Stimulated activated naive B cell treated with anti-CD40 and anti-IgM and Interleukin-4, amounts not matched to agents 10 μg/mL and 1 μg/mL and 100 μg/mL, for 72 hours (primary cell): ENCODE results near the gene REPS1.

Source experiments
- ATAC-seq, 2 donors: fragments of 150-1000 bp; cut with Tn5 transposase; replicated peaks; 2 replicates each; pipeline ENCODE4 v1.10.0; 2021; ENCODE audit warnings: moderate library complexity in 1 of 2
- DNase-seq: peaks from one replicate; pipeline ENCODE4 v3.0.0; 2021
- H3K27ac Mint-ChIP-seq: one replicate; pipeline ENCODE4 v1.8.0; 2022; ENCODE audit warnings: mild to moderate bottlenecking, mixed read lengths
- H3K27me3 Mint-ChIP-seq, 2 donors: one replicate each; pipeline ENCODE4 v1.8.0; 2022; ENCODE audit warnings: mixed read lengths in 2 of 2
- H3K36me3 Mint-ChIP-seq, 2 donors: one replicate each; pipeline ENCODE4 v1.8.0; 2022; ENCODE audit warnings: mixed read lengths in 2 of 2, mild to moderate bottlenecking in 1 of 2
- H3K4me1 Mint-ChIP-seq, 2 donors: one replicate each; pipeline ENCODE4 v1.8.0; 2022; ENCODE audit warnings: mixed read lengths in 2 of 2, mild to moderate bottlenecking in 1 of 2
- H3K4me3 Mint-ChIP-seq, 2 donors: one replicate each; pipeline ENCODE4 v1.8.0; 2022; ENCODE audit warnings: mild to moderate bottlenecking in 2 of 2, mixed read lengths in 2 of 2, moderate library complexity in 1 of 2
- H3K9me3 Mint-ChIP-seq, 2 donors: one replicate each; pipeline ENCODE4 v1.8.0; 2022; ENCODE audit warnings: mixed read lengths in 2 of 2, mild to moderate bottlenecking in 1 of 2

The REPS1 gene

GRCh38 chr6:138972226-138972665 lies 15.8 kb downstream of the REPS1 start:
- H3K27ac Mint-ChIP-seq = no peak overlapping the region
- no peaks in the 10 kb centered on the region for H3K27me3 Mint-ChIP-seq
- no peak overlapping the region for H3K4me3 Mint-ChIP-seq
- DNase-seq = no peak
- peaks cover 9 to 14% of the 10 kb centered on the region in 2 donors for H3K36me3 Mint-ChIP-seq
- no peak for ATAC-seq
- H3K4me1 Mint-ChIP-seq = peaks cover 34 to 80% of the 10 kb centered on the region in 2 donors
- H3K9me3 Mint-ChIP-seq = no peaks in the 10 kb centered on the region

DNA sequence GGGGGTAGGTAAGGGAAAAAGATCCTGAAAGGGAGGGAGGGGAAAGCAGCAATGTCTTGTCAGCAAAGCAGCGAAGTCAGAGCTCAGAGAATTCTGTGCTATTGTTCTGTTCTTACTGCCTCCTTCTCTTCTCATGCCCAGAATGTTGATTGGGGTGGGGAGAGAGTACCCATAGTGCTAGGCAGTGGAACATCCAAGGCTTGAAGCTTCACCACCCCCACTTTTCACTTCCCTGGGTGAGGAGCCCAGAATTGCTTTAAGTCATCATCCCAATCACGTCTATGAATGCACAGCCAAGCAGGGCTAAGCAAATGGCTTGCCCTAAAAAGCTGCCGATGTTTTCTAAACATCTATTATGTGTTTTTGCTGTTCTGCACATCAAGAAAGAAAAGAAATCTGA lies 16.5 kb downstream of the REPS1 start:
- ATAC-seq (no peak), DNase-seq (no peak)
- peaks cover 9 to 14% of the 10 kb centered on the region in 2 donors for H3K36me3 Mint-ChIP-seq
- H3K4me3 Mint-ChIP-seq = no peak overlapping the region
- no peaks in the 10 kb centered on the region for H3K9me3 Mint-ChIP-seq
- H3K4me1 Mint-ChIP-seq = peaks cover 31 to 80% of the 10 kb centered on the region in 2 donors
- no peaks in the 10 kb centered on the region for H3K27me3 Mint-ChIP-seq
- H3K27ac Mint-ChIP-seq = no peak overlapping the region

- Mint-ChIP-seq H3K27me3 (no peaks in the 10 kb centered on the region), H3K36me3 (peaks cover 9 to 14% of the 10 kb centered on the region in 2 donors), H3K27ac (no peak overlapping the region), H3K4me1 (peaks cover 31 to 79% of the 10 kb centered on the region in 2 donors), H3K4me3 (no peak overlapping the region), H3K9me3 (no peaks in the 10 kb centered on the region)
- ATAC-seq (peak in 1 of 2 donors; percentile 38), DNase-seq (no peak)
These were observed 17.1 kb downstream of the REPS1 start for GRCh38 chr6:138970856-138971425.

GRCh38 chr6:138970159-138970558 lies 17.9 kb downstream of the REPS1 start:
- DNase-seq (no peak), ATAC-seq (no peak)
- no peaks in the 10 kb centered on the region for H3K9me3 Mint-ChIP-seq
- H3K4me1 Mint-ChIP-seq = peaks cover 31 to 72% of the 10 kb centered on the region in 2 donors
- H3K36me3 Mint-ChIP-seq = peaks cover 9 to 13% of the 10 kb centered on the region in 2 donors
- H3K27ac Mint-ChIP-seq = no peak overlapping the region
- no peak overlapping the region for H3K4me3 Mint-ChIP-seq
- no peaks in the 10 kb centered on the region for H3K27me3 Mint-ChIP-seq

GRCh38 chr6:138966870-138967269 lies 21.2 kb downstream of the REPS1 start:
- no peak for DNase-seq
- Mint-ChIP-seq H3K36me3 (peaks cover 4 to 10% of the 10 kb centered on the region in 2 donors), H3K27me3 (no peaks in the 10 kb centered on the region), H3K4me1 (peaks cover 18 to 46% of the 10 kb centered on the region in 2 donors), H3K9me3 (no peaks in the 10 kb centered on the region), H3K27ac (no peak overlapping the region), H3K4me3 (no peak overlapping the region)
- no peak for ATAC-seq

GRCh38 chr6:138965971-138966370 lies 22.1 kb downstream of the REPS1 start:
- H3K36me3 Mint-ChIP-seq = peaks cover 2 to 10% of the 10 kb centered on the region in 2 donors
- H3K9me3 Mint-ChIP-seq = no peaks in the 10 kb centered on the region
- peaks cover 13 to 37% of the 10 kb centered on the region in 2 donors for H3K4me1 Mint-ChIP-seq
- DNase-seq (no peak), ATAC-seq (no peak)
- H3K27ac Mint-ChIP-seq = no peak overlapping the region
- H3K27me3 Mint-ChIP-seq = no peaks in the 10 kb centered on the region
- H3K4me3 Mint-ChIP-seq = no peak overlapping the region

- peaks cover 2 to 10% of the 10 kb centered on the region in 2 donors for H3K36me3 Mint-ChIP-seq
- no peak overlapping the region for H3K4me3 Mint-ChIP-seq
- no peak overlapping the region for H3K27ac Mint-ChIP-seq
- H3K9me3 Mint-ChIP-seq = no peaks in the 10 kb centered on the region
- DNase-seq = no peak
- ATAC-seq = no peak
- H3K27me3 Mint-ChIP-seq = no peaks in the 10 kb centered on the region
- H3K4me1 Mint-ChIP-seq = peaks cover 10 to 31% of the 10 kb centered on the region in 2 donors
These were observed 22.7 kb downstream of the REPS1 start for GRCh38 chr6:138965291-138965874.

- Mint-ChIP-seq H3K36me3 (peaks cover 0 to 5% of the 10 kb centered on the region in 2 donors), H3K4me3 (no peak overlapping the region), H3K4me1 (peaks cover 8 to 28% of the 10 kb centered on the region in 2 donors), H3K27ac (no peak overlapping the region), H3K9me3 (no peaks in the 10 kb centered on the region), H3K27me3 (no peaks in the 10 kb centered on the region)
- ATAC-seq (no peak), DNase-seq (no peak)
These were observed 24.0 kb downstream of the REPS1 start for GRCh38 chr6:138964012-138964411.

GRCh38 chr6:138963531-138963930 lies 24.5 kb downstream of the REPS1 start:
- Mint-ChIP-seq H3K4me1 (peaks cover 9 to 29% of the 10 kb centered on the region in 2 donors), H3K27ac (no peak overlapping the region), H3K27me3 (no peaks in the 10 kb centered on the region), H3K4me3 (no peak overlapping the region), H3K9me3 (no peaks in the 10 kb centered on the region), H3K36me3 (peaks cover 0 to 4% of the 10 kb centered on the region in 2 donors)
- ATAC-seq (no peak), DNase-seq (no peak)

- H3K4me1 Mint-ChIP-seq = peaks cover 11 to 33% of the 10 kb centered on the region in 2 donors
- no peaks in the 10 kb centered on the region for H3K27me3 Mint-ChIP-seq
- no peak overlapping the region for H3K27ac Mint-ChIP-seq
- no peaks in the 10 kb centered on the region for H3K9me3 Mint-ChIP-seq
- H3K36me3 Mint-ChIP-seq = peaks cover 0 to 4% of the 10 kb centered on the region in 2 donors
- ATAC-seq (no peak), DNase-seq (no peak)
- H3K4me3 Mint-ChIP-seq = no peak overlapping the region
These were observed 24.9 kb downstream of the REPS1 start for GRCh38 chr6:138963119-138963518.

- Mint-ChIP-seq H3K4me1 (peaks cover 26 to 43% of the 10 kb centered on the region in 2 donors), H3K27me3 (no peaks in the 10 kb centered on the region), H3K9me3 (no peaks in the 10 kb centered on the region), H3K27ac (no peak overlapping the region), H3K4me3 (no peak overlapping the region), H3K36me3 (peaks cover 2 to 10% of the 10 kb centered on the region in 2 donors)
- no peak for DNase-seq
- no peak for ATAC-seq
These were observed 28.5 kb downstream of the REPS1 start for GRCh38 chr6:138959521-138959920.

- DNase-seq (no peak), ATAC-seq (no peak)
- H3K27me3 Mint-ChIP-seq = no peaks in the 10 kb centered on the region
- H3K4me3 Mint-ChIP-seq = no peak overlapping the region
- no peak overlapping the region for H3K27ac Mint-ChIP-seq
- peaks cover 28 to 50% of the 10 kb centered on the region in 2 donors for H3K4me1 Mint-ChIP-seq
- H3K36me3 Mint-ChIP-seq = peaks cover 8 to 17% of the 10 kb centered on the region in 2 donors
- H3K9me3 Mint-ChIP-seq = peaks cover 3 to 4% of the 10 kb centered on the region in 2 donors
These were observed 29.5 kb downstream of the REPS1 start for GRCh38 chr6:138958595-138958994.

DNA sequence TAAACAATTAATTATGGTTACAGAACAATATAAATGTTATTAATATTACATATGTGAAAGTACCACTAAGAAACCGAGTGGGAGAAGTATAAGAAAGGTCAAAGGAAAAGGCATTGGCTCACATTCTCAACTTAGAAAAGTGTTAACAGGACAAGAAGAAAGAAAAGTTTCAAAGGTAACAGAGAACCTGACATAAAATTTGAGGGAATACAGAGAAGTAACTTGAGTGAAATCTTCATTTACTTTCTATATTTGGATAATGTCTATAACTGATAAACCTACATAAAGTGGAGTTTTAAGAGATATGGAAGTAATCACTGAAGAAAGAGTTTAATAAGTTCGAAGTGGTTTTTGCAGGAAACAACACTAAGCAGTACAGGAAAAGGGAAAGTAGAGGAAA lies 30.1 kb downstream of the REPS1 start:
- Mint-ChIP-seq H3K27me3 (no peaks in the 10 kb centered on the region), H3K27ac (no peak overlapping the region), H3K36me3 (peaks cover 12 to 23% of the 10 kb centered on the region in 2 donors), H3K9me3 (peaks cover 3 to 4% of the 10 kb centered on the region in 2 donors), H3K4me1 (peaks cover 33 to 57% of the 10 kb centered on the region in 2 donors), H3K4me3 (peak overlapping the region in 1 of 2 donors; percentile 17)
- ATAC-seq (no peak), DNase-seq (no peak)

DNA sequence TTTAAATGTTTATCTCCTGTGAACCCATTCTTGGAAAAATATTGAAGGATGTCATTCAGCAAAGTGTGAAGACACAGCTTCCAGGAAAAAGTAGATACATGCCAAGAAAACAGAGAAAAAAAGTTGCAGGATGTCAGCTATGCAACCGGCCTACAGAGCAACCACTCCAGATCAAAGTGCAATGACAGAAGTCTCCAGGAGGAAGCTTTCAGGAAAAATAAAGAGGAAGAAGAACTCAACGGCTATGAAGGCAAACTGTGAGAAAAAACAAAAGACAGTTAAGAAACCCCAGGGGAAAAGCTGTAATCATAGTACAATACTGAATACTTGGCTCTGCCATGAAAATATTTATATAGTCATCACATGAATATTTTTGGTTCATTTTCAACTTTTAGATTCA lies 30.6 kb downstream of the REPS1 start:
- no peak overlapping the region for H3K27ac Mint-ChIP-seq
- peaks cover 35 to 58% of the 10 kb centered on the region in 2 donors for H3K4me1 Mint-ChIP-seq
- ATAC-seq (peak in 1 of 2 donors; percentile 34), DNase-seq (no peak)
- H3K4me3 Mint-ChIP-seq = no peak overlapping the region
- H3K27me3 Mint-ChIP-seq = no peaks in the 10 kb centered on the region
- H3K9me3 Mint-ChIP-seq = peaks cover 3 to 4% of the 10 kb centered on the region in 2 donors
- H3K36me3 Mint-ChIP-seq = peaks cover 12 to 23% of the 10 kb centered on the region in 2 donors

DNA sequence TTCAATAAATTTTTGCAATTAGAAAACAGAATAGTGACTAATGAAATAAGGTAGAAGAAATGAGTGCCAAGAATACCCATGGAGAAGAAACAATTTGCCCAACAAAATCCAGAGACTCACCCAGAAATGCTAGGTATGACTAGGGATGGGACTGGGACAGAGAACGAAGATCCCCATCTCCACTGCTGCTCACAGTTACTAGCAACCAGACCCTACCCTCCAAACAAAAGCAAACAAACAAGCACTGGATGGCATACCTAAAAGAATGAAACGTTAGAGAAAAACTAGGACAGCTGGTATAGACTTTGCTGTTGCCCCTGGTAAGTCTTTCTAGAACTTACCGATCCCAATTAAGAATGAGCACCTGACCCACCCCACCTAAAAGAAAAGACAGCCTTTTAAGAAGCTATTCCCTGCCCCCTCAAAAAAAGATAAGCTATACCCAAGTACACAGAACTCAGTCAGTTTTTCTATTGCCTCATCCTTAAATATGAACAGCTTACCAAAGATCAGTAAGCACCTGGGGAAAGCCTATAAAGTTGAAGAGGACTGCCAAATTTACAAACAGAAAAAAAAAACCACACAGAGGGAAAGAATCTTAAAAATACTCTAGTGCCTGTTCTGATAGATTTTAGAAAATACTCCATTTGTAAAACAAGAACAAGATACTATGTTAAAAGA lies 31.7 kb downstream of the REPS1 start:
- H3K27ac Mint-ChIP-seq = no peak overlapping the region
- peaks cover 38 to 58% of the 10 kb centered on the region in 2 donors for H3K4me1 Mint-ChIP-seq
- H3K36me3 Mint-ChIP-seq = peaks cover 12 to 23% of the 10 kb centered on the region in 2 donors

More for the DNA sequence above, 31.7 kb downstream of the REPS1 start:
- H3K9me3 Mint-ChIP-seq = peaks cover 3 to 4% of the 10 kb centered on the region in 2 donors
- DNase-seq (no peak), ATAC-seq (no peak)
- no peak overlapping the region for H3K4me3 Mint-ChIP-seq
- no peaks in the 10 kb centered on the region for H3K27me3 Mint-ChIP-seq
